Mesendoderm (in vitro differentiated cells): ENCODE data around the gene AAK1.
"Not testable (repeated sequence)": the region's sequence is repeated elsewhere in the genome, so short reads cannot be mapped to it uniquely, and the experiment has no call there.

Experiments
- DNase-seq: peaks from one replicate; pipeline ENCODE4 v3.0.0; 2013
- H2AK5ac ChIP-seq: 2 replicates; pipeline ENCODE4 v1.6.1; 2013; ENCODE audit warnings: low read length, inconsistent platforms
- H2BK120ac ChIP-seq: 2 replicates; pipeline ENCODE4 v1.6.1; 2013; ENCODE audit warnings: low read depth, mild to moderate bottlenecking, low read length, moderate library complexity, mixed read lengths
- H2BK15ac ChIP-seq: replicated peaks from 2 replicates; pipeline ENCODE4 v1.6.1; 2013; ENCODE audit warnings: low read depth, mild to moderate bottlenecking, moderate library complexity
- H2BK5ac ChIP-seq: 2 replicates; pipeline ENCODE4 v1.6.1; 2013; ENCODE audit warnings: low read length, inconsistent platforms
- H3K18ac ChIP-seq: 2 replicates; pipeline ENCODE4 v1.6.1; 2013; ENCODE audit warnings: mild to moderate bottlenecking, low read length, mixed read lengths
- H3K23ac ChIP-seq: one replicate; pipeline ENCODE4 v1.6.1; 2013; ENCODE audit warnings: low read length
- H3K27ac ChIP-seq: 2 replicates; pipeline ENCODE4 v1.5.1; 2013; ENCODE audit warnings: low read depth, mild to moderate bottlenecking, inconsistent platforms, low read length, moderate library complexity
- H3K27me3 ChIP-seq: 2 replicates; pipeline ENCODE4 v1.6.1; 2013; ENCODE audit warnings: low read length, control low read depth, mild to moderate bottlenecking, inconsistent platforms; ENCODE audit not compliant: insufficient read depth, poor library complexity
- H3K36me3 ChIP-seq: 2 replicates; pipeline ENCODE4 v1.6.1; 2013; ENCODE audit warnings: low read length, inconsistent platforms; ENCODE audit not compliant: control insufficient read depth, insufficient read depth
- H3K4ac ChIP-seq: one replicate; pipeline ENCODE4 v1.6.1; 2013; ENCODE audit warnings: low read depth, mild to moderate bottlenecking, low read length, moderate library complexity
- H3K4me1 ChIP-seq: 2 replicates; pipeline ENCODE4 v1.6.1; 2013; ENCODE audit warnings: low read depth, low read length, inconsistent platforms; ENCODE audit not compliant: control insufficient read depth
- H3K4me2 ChIP-seq: 2 replicates; pipeline ENCODE4 v1.6.1; 2013; ENCODE audit warnings: low read length
- H3K4me3 ChIP-seq: 2 replicates; pipeline ENCODE4 v1.5.1; 2013; ENCODE audit warnings: mild to moderate bottlenecking, low read length
- H3K56ac ChIP-seq: one replicate; pipeline ENCODE4 v1.6.1; 2013; ENCODE audit warnings: low read length
- H3K79me1 ChIP-seq: 2 replicates; pipeline ENCODE4 v1.6.1; 2013; ENCODE audit warnings: low read length, inconsistent platforms
- H3K79me2 ChIP-seq: 2 replicates; pipeline ENCODE4 v1.6.1; 2013; ENCODE audit warnings: mild to moderate bottlenecking, low read length; ENCODE audit not compliant: control insufficient read depth, insufficient read depth
- H3K9ac ChIP-seq: 2 replicates; pipeline ENCODE4 v1.6.1; 2013; ENCODE audit warnings: low read length, inconsistent platforms
- H4K5ac ChIP-seq: one replicate; pipeline ENCODE4 v1.6.1; 2013; ENCODE audit warnings: low read length
- H4K8ac ChIP-seq: one replicate; pipeline ENCODE4 v1.6.1; 2013; ENCODE audit warnings: low read depth, mild to moderate bottlenecking, control low read depth, low read length, moderate library complexity
- WGBS: extraction: QIAGEN DNeasy Blood & Tissue Kit; methylation state at CpG from one replicate; pipeline ENCODE4 v1.1.7; 2013; ENCODE audit warnings: low lambda C conversion rate, missing lambda C conversion rate; ENCODE audit not compliant: insufficient coverage; ENCODE audit errors: extremely low coverage; 5-methylcytosine and 5-hydroxymethylcytosine counted together

The AAK1 gene

GRCh38 chr2:69556008-69556407 is 87.5 kb downstream of the AAK1 start:
- peaks cover 6% of the 10 kb centered on the region for H3K4me1 ChIP-seq
- H3K27ac ChIP-seq: no peak overlapping the region
- H4K8ac ChIP-seq: no peak overlapping the region
- H4K5ac ChIP-seq: no peak overlapping the region
- no peak overlapping the region for H3K4me3 ChIP-seq
- H3K56ac ChIP-seq: no peak overlapping the region
- H2BK15ac ChIP-seq: no peak overlapping the region
- no CpG with 5 or more reads among the region's 4 CpGs for WGBS
- H2BK5ac ChIP-seq: no peak overlapping the region
- H3K79me1 ChIP-seq: peaks cover 3% of the 10 kb centered on the region
- H3K18ac ChIP-seq: no peak overlapping the region
- H3K36me3 ChIP-seq: no peaks in the 10 kb centered on the region
- H3K4ac ChIP-seq: no peak overlapping the region
- no peaks in the 10 kb centered on the region for H3K79me2 ChIP-seq
- H3K9ac ChIP-seq: no peak overlapping the region
- H3K23ac ChIP-seq: no peak overlapping the region
- no peak for DNase-seq
- H2BK120ac ChIP-seq: no peak overlapping the region
- H2AK5ac ChIP-seq: no peak overlapping the region
- no peak overlapping the region for H3K4me2 ChIP-seq
- H3K27me3 ChIP-seq: no peaks in the 10 kb centered on the region

GRCh38 chr2:69554981-69555380 is 88.6 kb downstream of the AAK1 start:
- Histone ChIP-seq H3K9ac (no peak overlapping the region), H3K4me2 (no peak overlapping the region), H4K5ac (no peak overlapping the region), H2AK5ac (no peak overlapping the region), H3K4ac (no peak overlapping the region), H3K18ac (no peak overlapping the region), H3K27me3 (no peaks in the 10 kb centered on the region), H3K4me3 (no peak overlapping the region), H2BK15ac (no peak overlapping the region), H2BK120ac (no peak overlapping the region), H3K36me3 (no peaks in the 10 kb centered on the region), H4K8ac (no peak overlapping the region), H2BK5ac (no peak overlapping the region), H3K4me1 (peaks cover 4% of the 10 kb centered on the region), H3K23ac (no peak overlapping the region), H3K27ac (no peak overlapping the region), H3K56ac (no peak overlapping the region), H3K79me1 (peaks cover 3% of the 10 kb centered on the region), H3K79me2 (no peaks in the 10 kb centered on the region)
- no peak for DNase-seq
- WGBS: no CpG with 5 or more reads among the region's 3 CpGs

GRCh38 chr2:69554568-69554967 is 89.0 kb downstream of the AAK1 start:
- Histone ChIP-seq H2BK120ac (no peak overlapping the region), H3K4me1 (peaks cover 3% of the 10 kb centered on the region), H3K79me1 (peaks cover 3% of the 10 kb centered on the region), H3K23ac (no peak overlapping the region), H3K27ac (no peak overlapping the region), H3K4me3 (no peak overlapping the region), H3K4me2 (no peak overlapping the region), H2AK5ac (no peak overlapping the region), H3K4ac (no peak overlapping the region), H2BK5ac (no peak overlapping the region), H3K56ac (no peak overlapping the region), H2BK15ac (no peak overlapping the region), H3K18ac (no peak overlapping the region), H3K27me3 (no peaks in the 10 kb centered on the region), H3K9ac (no peak overlapping the region), H4K5ac (no peak overlapping the region), H3K36me3 (no peaks in the 10 kb centered on the region), H4K8ac (no peak overlapping the region), H3K79me2 (no peaks in the 10 kb centered on the region)
- DNase-seq: no peak
- whole genome bisulfite sequencing: no CpG with 5 or more reads among the region's 4 CpGs

GRCh38 chr2:69553991-69554390 is 89.5 kb downstream of the AAK1 start:
- no peak overlapping the region for H4K8ac ChIP-seq
- H3K56ac ChIP-seq: no peak overlapping the region
- no peak overlapping the region for H3K4me2 ChIP-seq
- H2BK5ac ChIP-seq: no peak overlapping the region
- no peak overlapping the region for H3K4ac ChIP-seq
- no peak overlapping the region for H2AK5ac ChIP-seq
- H3K4me1 ChIP-seq: peaks cover 3% of the 10 kb centered on the region
- no peak overlapping the region for H3K27ac ChIP-seq
- H3K9ac ChIP-seq: no peak overlapping the region
- no peaks in the 10 kb centered on the region for H3K36me3 ChIP-seq
- no peak overlapping the region for H3K18ac ChIP-seq
- H4K5ac ChIP-seq: no peak overlapping the region
- H3K4me3 ChIP-seq: no peak overlapping the region
- no peak overlapping the region for H3K23ac ChIP-seq
- DNase-seq: no peak
- H3K79me1 ChIP-seq: peaks cover 3% of the 10 kb centered on the region
- no peaks in the 10 kb centered on the region for H3K79me2 ChIP-seq
- WGBS: no CpG with 5 or more reads among the region's 7 CpGs
- no peak overlapping the region for H2BK120ac ChIP-seq
- no peaks in the 10 kb centered on the region for H3K27me3 ChIP-seq
- no peak overlapping the region for H2BK15ac ChIP-seq

- no CpG with 5 or more reads among the region's 12 CpGs for WGBS
- H3K4me2 ChIP-seq, H3K79me2 ChIP-seq, H3K27ac ChIP-seq, DNase-seq, H3K9ac ChIP-seq, H2BK120ac ChIP-seq, H4K5ac ChIP-seq, H3K56ac ChIP-seq, H3K79me1 ChIP-seq, H2BK15ac ChIP-seq, H3K4ac ChIP-seq, H4K8ac ChIP-seq, H3K27me3 ChIP-seq, H3K23ac ChIP-seq, H3K36me3 ChIP-seq, H3K4me1 ChIP-seq, H2AK5ac ChIP-seq, H2BK5ac ChIP-seq, H3K18ac ChIP-seq, H3K4me3 ChIP-seq: not testable (repeated sequence)
Measured at GRCh38 chr2:69550511-69550910, 93.0 kb downstream of the AAK1 start.

GRCh38 chr2:69549421-69549820 is 94.1 kb downstream of the AAK1 start:
- Histone ChIP-seq H2BK120ac (no peak overlapping the region), H4K8ac (no peak overlapping the region), H3K18ac (no peak overlapping the region), H2BK15ac (no peak overlapping the region), H4K5ac (no peak overlapping the region), H3K79me1 (peaks cover 3% of the 10 kb centered on the region), H3K79me2 (no peaks in the 10 kb centered on the region), H3K27me3 (no peaks in the 10 kb centered on the region), H2AK5ac (no peak overlapping the region), H3K36me3 (no peaks in the 10 kb centered on the region), H3K9ac (no peak overlapping the region), H3K23ac (no peak overlapping the region), H3K56ac (no peak overlapping the region), H3K4me1 (no peaks in the 10 kb centered on the region), H2BK5ac (no peak overlapping the region), H3K27ac (no peak overlapping the region), H3K4me2 (no peak overlapping the region), H3K4ac (no peak overlapping the region), H3K4me3 (no peak overlapping the region)
- DNase-seq: no peak
